ENCODE measurements around the gene SIPA1. TPM values are rescaled to one million over a fixed set of nuclear protein-coding genes. Genes with fewer than 3 reads are reported as not detected.
"Not testable (repeated sequence)": the region's sequence is repeated elsewhere in the genome, so short reads cannot be mapped to it uniquely, and the experiment has no call there.

Gene SIPA1
- total RNA-seq, 2 donors from 2014 or later, result 39.9 to 46.8 TPM

GRCh38 chr11:65660038-65660437 is 22.1 kb downstream of the SIPA1 start:
- Histone ChIP-seq H3K9ac (ENCODE audit: extremely low read depth, low read length, poor library complexity, severe bottlenecking) (no peak overlapping the region), H3K4me1 (ENCODE audit: control insufficient read depth, insufficient read depth, low read length) (peaks cover 8% of the 10 kb centered on the region), H3K36me3 (ENCODE audit: control insufficient read depth, insufficient read depth, low read length) (peaks cover 62% of the 10 kb centered on the region), H3K4me3 (ENCODE audit: low read length) (no peak overlapping the region), H3K27ac (ENCODE audit: low read depth, low read length) (no peak overlapping the region), H3K9me3 (ENCODE audit: control insufficient read depth, low read length) (no peaks in the 10 kb centered on the region), H3K27me3 (ENCODE audit: control insufficient read depth, insufficient read depth, low read length, poor library complexity, severe bottlenecking) (no peaks in the 10 kb centered on the region)
- Mint-ChIP-seq H3K27me3 (ENCODE audit: insufficient read depth) (no peaks in the 10 kb centered on the region), H3K27ac (peak overlapping the region; percentile 52), H3K4me1 (peaks cover 6% of the 10 kb centered on the region), H3K9me3 (no peaks in the 10 kb centered on the region), H3K36me3 (ENCODE audit: low read depth) (peaks cover 57% of the 10 kb centered on the region), H3K4me3 (no peak overlapping the region)
- DNase-seq, result no peak
- WGBS, 2 experiments (ENCODE audit: insufficient coverage in 1 of 2, insufficient read length in 1 of 2), result 91 to 97% methylated on average over 4 to 9 of the region's 9 CpGs
- TF ChIP-seq CTCF (conservative IDR thresholded peaks at IDR 0.05), result no peak

GRCh38 chr11:65660908-65661307 is 23.0 kb downstream of the SIPA1 start:
- H3K36me3 Mint-ChIP-seq (ENCODE audit: low read depth), result peaks cover 49% of the 10 kb centered on the region
- peak overlapping the region; percentile 78 for H3K4me3 Mint-ChIP-seq
- not testable (repeated sequence) for H3K9ac ChIP-seq (ENCODE audit: extremely low read depth, low read length, poor library complexity, severe bottlenecking); H3K4me1 ChIP-seq (ENCODE audit: control insufficient read depth, insufficient read depth, low read length); H3K27me3 ChIP-seq (ENCODE audit: control insufficient read depth, insufficient read depth, low read length, poor library complexity, severe bottlenecking); H3K9me3 ChIP-seq (ENCODE audit: control insufficient read depth, low read length); H3K9me3 Mint-ChIP-seq; H3K4me1 Mint-ChIP-seq; H3K27ac Mint-ChIP-seq; H3K27me3 Mint-ChIP-seq (ENCODE audit: insufficient read depth); H3K27ac ChIP-seq (ENCODE audit: low read depth, low read length); DNase-seq
- Histone ChIP-seq H3K36me3 (ENCODE audit: control insufficient read depth, insufficient read depth, low read length) (peaks cover 53% of the 10 kb centered on the region), H3K4me3 (ENCODE audit: low read length) (peak overlapping the region; percentile 96)
- 94 to 95% methylated on average over 3 to 9 of the region's 9 CpGs for WGBS, 2 experiments (ENCODE audit: insufficient coverage in 1 of 2, insufficient read length in 1 of 2)

GRCh38 chr11:65661599-65662246 is 23.8 kb downstream of the SIPA1 start:
- H3K36me3 Mint-ChIP-seq (ENCODE audit: low read depth), result peaks cover 42% of the 10 kb centered on the region
- H3K4me3 ChIP-seq (ENCODE audit: low read length), result peak overlapping the region; percentile 96
- no peak overlapping the region for H3K27ac ChIP-seq (ENCODE audit: low read depth, low read length)
- WGBS, 2 experiments (ENCODE audit: insufficient coverage in 1 of 2, insufficient read length in 1 of 2), result 74 to 89% methylated on average over 9 to 25 of the region's 25 CpGs
- peaks cover 47% of the 10 kb centered on the region for H3K36me3 ChIP-seq (ENCODE audit: control insufficient read depth, insufficient read depth, low read length)
- H3K4me3 Mint-ChIP-seq, result peak overlapping the region; percentile 78
- H3K27me3 Mint-ChIP-seq (ENCODE audit: insufficient read depth), result no peaks in the 10 kb centered on the region
- peaks cover 6% of the 10 kb centered on the region for H3K4me1 Mint-ChIP-seq
- peak overlapping the region; percentile 66 for H3K27ac Mint-ChIP-seq
- H3K9me3 ChIP-seq (ENCODE audit: control insufficient read depth, low read length), result no peaks in the 10 kb centered on the region
- H3K9me3 Mint-ChIP-seq, result no peaks in the 10 kb centered on the region
- TF ChIP-seq CTCF (conservative IDR thresholded peaks at IDR 0.05), result no peak
- peaks cover 8% of the 10 kb centered on the region for H3K4me1 ChIP-seq (ENCODE audit: control insufficient read depth, insufficient read depth, low read length)
- peak overlapping the region; percentile 94 for H3K9ac ChIP-seq (ENCODE audit: extremely low read depth, low read length, poor library complexity, severe bottlenecking)
- H3K27me3 ChIP-seq (ENCODE audit: control insufficient read depth, insufficient read depth, low read length, poor library complexity, severe bottlenecking), result no peaks in the 10 kb centered on the region
- DNase-seq, result peak; percentile 51

Measured in endodermal cell (in vitro differentiated cells).